ENCODE results near the gene POU2AF2. TPM values are rescaled to one million over a fixed set of nuclear protein-coding genes. Genes with fewer than 3 reads are reported as not detected.

Gene POU2AF2
- total RNA-seq, 1 experiment from 2014 or later: not detected

GRCh38 chr11:111250936-111251335 is 5.4 kb downstream of the POU2AF2 start:
- no peak overlapping the region for H2AFZ ChIP-seq
- H3F3A ChIP-seq (ENCODE audit: insufficient read depth, low read depth): no peaks in the 10 kb centered on the region
- no peaks in the 10 kb centered on the region for H3K79me2 ChIP-seq (ENCODE audit: low read depth)
- intact Hi-C loops (cut with micrococcal nuclease; ENCODE audit: unreplicated experiment): no loop called here
- no peaks in the 10 kb centered on the region for H3K9me3 ChIP-seq (ENCODE audit: insufficient read depth, low read depth)
- H3K36me3 ChIP-seq (ENCODE audit: low read depth): no peaks in the 10 kb centered on the region
- H3K4me3 ChIP-seq: no peak overlapping the region
- H4K20me1 ChIP-seq (ENCODE audit: insufficient read depth): no peaks in the 10 kb centered on the region
- H3K9me2 ChIP-seq (ENCODE audit: insufficient read depth): peaks cover 7% of the 10 kb centered on the region; the same call in 1 of the 2 replicates
- H3K27ac ChIP-seq: no peak overlapping the region
- no peak overlapping the region for H3K4me2 ChIP-seq
- ChIA-PET POLR2A (ENCODE audit: unreplicated experiment) (no interaction called here), CTCF (no interaction called here)
- no peak for DNase-seq
- BruUV-seq (replicated peaks): no TSS peak
- H3K27me3 ChIP-seq (ENCODE audit: insufficient read depth, low read depth): no peaks in the 10 kb centered on the region; the same call in 1 of the 2 replicates
- no peaks in the 10 kb centered on the region for H3K4me1 ChIP-seq (replicated peaks; ENCODE audit: insufficient read depth)
- TF ChIP-seq CTCF (conservative IDR thresholded peaks at IDR 0.05): no peak
- TF ChIP-seq EZH2 (IDR thresholded peaks at IDR 0.05; ENCODE audit: low read depth): no peak

GRCh38 chr11:111253131-111253530 is 7.6 kb downstream of the POU2AF2 start:
- DNase-seq: peak in 1 of 2 experiments; percentile 68
- Histone ChIP-seq H3K9me2 (ENCODE audit: insufficient read depth) (peaks cover 3% of the 10 kb centered on the region; the same call in 1 of the 2 replicates), H3K27me3 (ENCODE audit: insufficient read depth, low read depth) (no peaks in the 10 kb centered on the region; the same call in 1 of the 2 replicates), H3K4me3 (no peak overlapping the region), H3K36me3 (ENCODE audit: low read depth) (no peaks in the 10 kb centered on the region), H3K9me3 (ENCODE audit: insufficient read depth, low read depth) (no peaks in the 10 kb centered on the region), H3K27ac (no peak overlapping the region), H3F3A (ENCODE audit: insufficient read depth, low read depth) (no peaks in the 10 kb centered on the region), H3K79me2 (ENCODE audit: low read depth) (no peaks in the 10 kb centered on the region), H3K4me2 (no peak overlapping the region), H2AFZ (no peak overlapping the region), H4K20me1 (ENCODE audit: insufficient read depth) (no peaks in the 10 kb centered on the region), H3K4me1 (replicated peaks; ENCODE audit: insufficient read depth) (no peaks in the 10 kb centered on the region)
- ChIA-PET POLR2A (ENCODE audit: unreplicated experiment) (no interaction called here), CTCF (no interaction called here)
- no TSS peak for BruUV-seq (replicated peaks)
- intact Hi-C loops (cut with micrococcal nuclease; ENCODE audit: unreplicated experiment): no loop called here
- no peak for TF ChIP-seq CTCF (conservative IDR thresholded peaks at IDR 0.05)
- TF ChIP-seq EZH2 (IDR thresholded peaks at IDR 0.05; ENCODE audit: low read depth): no peak

GRCh38 chr11:111253630-111254029 is 8.1 kb downstream of the POU2AF2 start:
- Histone ChIP-seq H3K4me2 (no peak overlapping the region), H3K27me3 (ENCODE audit: insufficient read depth, low read depth) (no peaks in the 10 kb centered on the region; the same call in 1 of the 2 replicates), H3K36me3 (ENCODE audit: low read depth) (no peaks in the 10 kb centered on the region), H3K9me2 (ENCODE audit: insufficient read depth) (peaks cover 3% of the 10 kb centered on the region), H3K4me1 (replicated peaks; ENCODE audit: insufficient read depth) (no peaks in the 10 kb centered on the region), H4K20me1 (ENCODE audit: insufficient read depth) (no peaks in the 10 kb centered on the region), H3K27ac (no peak overlapping the region), H2AFZ (no peak overlapping the region), H3K4me3 (no peak overlapping the region), H3K79me2 (ENCODE audit: low read depth) (no peaks in the 10 kb centered on the region), H3K9me3 (ENCODE audit: insufficient read depth, low read depth) (no peaks in the 10 kb centered on the region), H3F3A (ENCODE audit: insufficient read depth, low read depth) (no peaks in the 10 kb centered on the region)
- ChIA-PET CTCF (no interaction called here), POLR2A (ENCODE audit: unreplicated experiment) (no interaction called here)
- BruUV-seq (replicated peaks): no TSS peak
- intact Hi-C loops (cut with micrococcal nuclease; ENCODE audit: unreplicated experiment): no loop called here
- TF ChIP-seq EZH2 (IDR thresholded peaks at IDR 0.05; ENCODE audit: low read depth) (no peak), CTCF (conservative IDR thresholded peaks at IDR 0.05) (no peak)
- DNase-seq: no peak
